KMS-11 (cell line): ENCODE data around the gene NT5DC1.

Experiments
- H2AFZ ChIP-seq: fragments of 200-600 bp; sonication (generic); 2 replicates; pipeline ENCODE4 v1.6.1; 2016; ENCODE audit warnings: antibody characterized with exemption, mixed run types, low read depth
- H3K27ac ChIP-seq: fragments of 200-600 bp; sonication (generic); 2 replicates; pipeline ENCODE4 v1.6.1; 2016; ENCODE audit warnings: mild to moderate bottlenecking, mixed run types
- H3K27me3 ChIP-seq: fragments of 200-600 bp; sonication (generic); 2 replicates; pipeline ENCODE4 v1.6.1; 2017; ENCODE audit warnings: mild to moderate bottlenecking, low read depth, mixed run types, moderate library complexity; ENCODE audit not compliant: insufficient read depth
- H3K36me3 ChIP-seq: fragments of 200-600 bp; sonication (generic); 2 replicates; pipeline ENCODE4 v1.6.1; 2017; ENCODE audit warnings: mild to moderate bottlenecking, mixed run types; ENCODE audit not compliant: insufficient read depth
- H3K4me1 ChIP-seq: fragments of 200-600 bp; sonication (generic); 2 replicates; pipeline ENCODE4 v1.6.1; 2016; ENCODE audit warnings: mild to moderate bottlenecking, low read depth, mixed run types; ENCODE audit not compliant: poor library complexity, severe bottlenecking
- H3K4me2 ChIP-seq: fragments of 200-600 bp; sonication (generic); 2 replicates; pipeline ENCODE4 v1.7.0; 2016; ENCODE audit warnings: mild to moderate bottlenecking, mixed run types
- H3K4me3 ChIP-seq: fragments of 200-600 bp; sonication (generic); IDR thresholded peaks from 2 replicates; pipeline ENCODE4 v1.6.1; 2017; ENCODE audit warnings: low read depth, low read length, mixed read lengths; ENCODE audit not compliant: insufficient read depth
- H3K79me2 ChIP-seq: fragments of 200-600 bp; sonication (generic); 2 replicates; pipeline ENCODE4 v1.6.1; 2016; ENCODE audit warnings: low read depth, mixed run types; ENCODE audit not compliant: insufficient read depth
- H3K9ac ChIP-seq: fragments of 200-600 bp; sonication (generic); 2 replicates; pipeline ENCODE4 v1.6.1; 2016; ENCODE audit warnings: mild to moderate bottlenecking, mixed run types
- H4K20me1 ChIP-seq: fragments of 200-600 bp; sonication (generic); 2 replicates; pipeline ENCODE4 v1.6.1; 2016; ENCODE audit warnings: mild to moderate bottlenecking, mixed run types; ENCODE audit not compliant: insufficient read depth
- TF ChIP-seq, protein P1 (sequence below): fragments of 200-600 bp; sonication (generic); conservative IDR thresholded peaks from 2 replicates; pipeline ENCODE4 v1.6.1; 2017; ENCODE audit warnings: low read depth, mild to moderate bottlenecking, antibody characterized with exemption, low read length, moderate library complexity, mixed read lengths

NT5DC1 gene

DNA sequence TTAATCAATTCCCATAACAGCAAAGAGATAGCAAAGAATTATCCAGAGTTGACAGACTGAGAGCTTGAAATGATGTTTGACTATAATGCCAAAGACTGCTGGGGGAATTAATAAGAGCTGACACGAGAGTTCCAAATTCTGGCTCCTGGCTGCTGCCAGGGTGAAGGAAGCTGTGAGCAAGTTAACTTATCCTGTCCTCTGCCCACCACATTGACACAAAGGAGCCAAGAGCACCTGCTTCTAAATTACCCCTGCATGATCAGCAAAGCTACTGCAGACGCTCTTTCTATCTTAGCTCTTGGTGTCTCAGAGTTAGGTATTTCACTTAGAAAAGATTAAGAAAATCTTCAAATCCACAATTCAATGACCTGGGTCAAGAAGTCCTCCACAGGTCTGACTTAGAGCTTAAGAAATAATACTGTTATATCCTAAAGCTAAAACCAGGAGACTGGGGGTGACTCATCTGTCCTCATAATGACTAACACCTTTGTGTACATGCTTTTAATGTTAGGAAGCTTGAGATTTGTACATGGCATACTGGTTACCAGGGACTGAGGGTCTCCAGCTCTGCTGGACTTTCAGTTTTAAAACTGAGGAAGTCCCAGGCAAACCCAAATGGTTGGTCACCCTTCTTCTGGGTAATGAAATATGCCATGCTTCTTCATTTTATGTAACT, 26.8 kb upstream of the NT5DC1 start:
- Histone ChIP-seq H3K4me3 (no peak overlapping the region), H3K27ac (no peak overlapping the region), H3K4me2 (no peak overlapping the region), H3K79me2 (no peaks in the 10 kb centered on the region), H4K20me1 (no peaks in the 10 kb centered on the region), H3K36me3 (no peaks in the 10 kb centered on the region), H3K27me3 (no peaks in the 10 kb centered on the region), H3K4me1 (no peaks in the 10 kb centered on the region), H3K9ac (no peak overlapping the region), H2AFZ (no peak overlapping the region)
- TF ChIP-seq, protein P1, sequence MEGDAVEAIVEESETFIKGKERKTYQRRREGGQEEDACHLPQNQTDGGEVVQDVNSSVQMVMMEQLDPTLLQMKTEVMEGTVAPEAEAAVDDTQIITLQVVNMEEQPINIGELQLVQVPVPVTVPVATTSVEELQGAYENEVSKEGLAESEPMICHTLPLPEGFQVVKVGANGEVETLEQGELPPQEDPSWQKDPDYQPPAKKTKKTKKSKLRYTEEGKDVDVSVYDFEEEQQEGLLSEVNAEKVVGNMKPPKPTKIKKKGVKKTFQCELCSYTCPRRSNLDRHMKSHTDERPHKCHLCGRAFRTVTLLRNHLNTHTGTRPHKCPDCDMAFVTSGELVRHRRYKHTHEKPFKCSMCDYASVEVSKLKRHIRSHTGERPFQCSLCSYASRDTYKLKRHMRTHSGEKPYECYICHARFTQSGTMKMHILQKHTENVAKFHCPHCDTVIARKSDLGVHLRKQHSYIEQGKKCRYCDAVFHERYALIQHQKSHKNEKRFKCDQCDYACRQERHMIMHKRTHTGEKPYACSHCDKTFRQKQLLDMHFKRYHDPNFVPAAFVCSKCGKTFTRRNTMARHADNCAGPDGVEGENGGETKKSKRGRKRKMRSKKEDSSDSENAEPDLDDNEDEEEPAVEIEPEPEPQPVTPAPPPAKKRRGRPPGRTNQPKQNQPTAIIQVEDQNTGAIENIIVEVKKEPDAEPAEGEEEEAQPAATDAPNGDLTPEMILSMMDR = no peak

DNA sequence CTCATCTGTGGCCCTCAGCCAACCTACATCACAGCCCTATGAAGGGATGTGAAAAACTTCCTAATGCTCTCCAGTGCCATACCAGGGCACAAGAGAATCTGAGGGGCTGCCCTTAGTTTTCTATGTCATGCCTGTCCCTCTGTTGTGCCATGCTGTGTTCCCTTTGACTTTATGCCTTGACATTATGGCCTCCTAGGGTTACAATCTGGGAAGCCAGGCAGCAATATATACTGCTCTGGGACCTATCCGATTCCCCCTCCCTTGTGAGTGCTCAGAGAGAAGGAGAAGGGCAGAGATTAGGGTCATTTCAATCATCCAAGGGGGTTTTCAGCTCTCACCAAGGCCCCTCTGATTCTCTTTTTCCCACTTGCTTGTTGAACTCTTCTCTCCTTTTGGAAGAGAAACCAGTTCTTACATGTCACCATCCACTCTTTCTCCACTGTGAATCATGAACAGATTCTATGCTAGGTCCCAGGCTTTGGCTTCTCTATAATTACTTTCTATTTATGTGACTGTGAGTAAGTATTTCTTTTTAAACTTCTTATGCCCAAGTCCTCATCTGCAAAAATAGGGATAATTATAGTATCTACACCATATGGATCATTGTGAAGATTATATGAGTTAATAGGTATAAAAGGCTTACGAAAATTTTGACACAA, 25.8 kb upstream of the NT5DC1 start:
- Histone ChIP-seq H3K4me2 (no peak overlapping the region), H3K4me1 (no peaks in the 10 kb centered on the region), H3K9ac (no peak overlapping the region), H3K27me3 (no peaks in the 10 kb centered on the region), H2AFZ (no peak overlapping the region), H4K20me1 (no peaks in the 10 kb centered on the region), H3K4me3 (no peak overlapping the region), H3K27ac (no peak overlapping the region), H3K36me3 (no peaks in the 10 kb centered on the region), H3K79me2 (no peaks in the 10 kb centered on the region)
- TF ChIP-seq, protein P1 = no peak

DNA sequence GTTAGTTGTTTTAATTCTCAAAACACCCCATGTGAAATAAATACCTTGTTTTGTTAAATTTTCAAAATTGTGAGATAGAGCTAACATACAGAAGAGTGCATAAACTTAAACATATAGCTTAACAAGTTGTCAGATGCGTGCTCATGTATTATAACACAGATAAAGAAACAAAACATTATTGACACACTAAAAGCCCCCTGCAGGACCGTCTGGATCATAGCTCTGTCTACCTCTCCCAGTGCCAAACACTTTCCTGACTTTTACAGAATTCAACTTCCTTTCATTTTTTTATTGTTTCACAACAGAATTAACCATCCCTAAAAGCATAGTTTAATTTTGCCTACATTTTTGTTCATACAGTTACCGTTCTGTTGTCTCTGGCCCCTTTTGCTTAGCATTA, 22.1 kb upstream of the NT5DC1 start:
- H2AFZ ChIP-seq = no peak overlapping the region
- H3K79me2 ChIP-seq = no peaks in the 10 kb centered on the region
- no peak overlapping the region for H3K4me3 ChIP-seq
- H3K4me1 ChIP-seq = no peaks in the 10 kb centered on the region
- no peaks in the 10 kb centered on the region for H4K20me1 ChIP-seq
- H3K9ac ChIP-seq = no peak overlapping the region
- H3K27ac ChIP-seq = no peak overlapping the region
- TF ChIP-seq, protein P1 = no peak
- no peak overlapping the region for H3K4me2 ChIP-seq
- H3K36me3 ChIP-seq = no peaks in the 10 kb centered on the region
- H3K27me3 ChIP-seq = no peaks in the 10 kb centered on the region

DNA sequence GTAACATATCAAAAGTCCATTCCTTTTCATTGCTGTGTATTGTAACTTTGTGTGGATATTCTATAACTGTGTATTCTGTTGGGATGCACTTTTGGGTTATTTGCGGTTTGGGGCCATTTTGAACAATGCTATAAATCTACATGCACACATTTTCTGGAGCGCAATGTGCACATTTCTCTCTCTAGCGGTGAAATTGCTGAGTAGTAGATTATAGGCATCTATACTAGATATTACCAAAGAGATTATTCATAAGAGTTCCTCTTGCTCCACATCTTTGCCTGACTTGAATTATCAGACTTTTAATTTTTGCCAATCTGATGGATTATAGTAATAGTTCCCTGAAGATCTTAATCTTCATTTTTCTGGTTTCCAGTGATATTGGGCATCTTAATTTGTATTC, 21.7 kb upstream of the NT5DC1 start:
- no peak overlapping the region for H3K4me3 ChIP-seq
- TF ChIP-seq, protein P1 = no peak
- H3K27ac ChIP-seq = no peak overlapping the region
- no peaks in the 10 kb centered on the region for H3K4me1 ChIP-seq
- H3K4me2 ChIP-seq = no peak overlapping the region
- H3K9ac ChIP-seq = no peak overlapping the region
- no peaks in the 10 kb centered on the region for H3K36me3 ChIP-seq
- no peak overlapping the region for H2AFZ ChIP-seq
- H3K27me3 ChIP-seq = no peaks in the 10 kb centered on the region
- no peaks in the 10 kb centered on the region for H4K20me1 ChIP-seq
- no peaks in the 10 kb centered on the region for H3K79me2 ChIP-seq
